ENCODE results near the gene PTGR3. TPM values are rescaled to one million over a fixed set of nuclear protein-coding genes. Genes with fewer than 3 reads are reported as not detected.

PTGR3 gene
- total RNA-seq, 2 experiments from 2014 or later, result 14.1 to 14.3 TPM

DNA sequence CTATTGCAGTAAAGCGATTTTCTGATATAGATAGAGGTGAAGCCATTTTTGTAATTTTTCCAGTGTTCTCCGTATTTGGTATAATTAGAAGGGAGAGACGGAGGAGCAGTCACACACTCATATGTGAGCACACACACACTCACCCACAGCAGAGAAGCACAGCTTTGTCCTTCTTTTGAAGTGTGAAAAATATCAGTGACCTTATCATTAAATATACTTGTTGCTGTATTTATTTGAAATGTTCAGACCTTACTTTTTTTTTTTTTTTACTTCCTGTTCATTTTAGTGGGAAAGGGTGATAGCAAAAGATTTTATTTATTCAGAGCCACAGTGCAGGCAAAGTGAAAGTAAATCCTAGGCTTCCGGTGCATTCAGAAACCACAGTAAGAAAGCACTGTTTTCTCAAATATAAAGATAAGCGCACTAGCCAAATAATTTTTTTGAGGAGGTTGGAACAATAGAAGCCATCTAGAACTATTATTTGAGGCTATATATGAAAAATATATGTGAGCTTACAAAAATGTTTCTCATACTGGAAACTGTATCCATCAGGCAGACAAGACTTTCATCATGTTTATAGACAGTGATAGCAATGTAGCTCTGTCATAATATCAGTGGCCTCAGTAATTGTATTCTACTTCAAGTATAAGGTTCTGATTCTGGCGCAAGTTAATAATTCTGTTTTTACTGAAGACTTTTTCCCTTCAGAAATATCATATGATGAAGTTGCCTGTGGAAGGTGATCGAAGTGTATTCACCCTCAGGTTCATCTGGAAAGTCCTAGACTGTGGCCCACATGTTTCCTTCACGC is 38.9 kb upstream of the PTGR3 start:
- peak in 3 of 14 experiments; percentile 63 to 82 (median 64) for DNase-seq

GRCh38 chr18:75246721-75247610 is 38.0 kb upstream of the PTGR3 start:
- H3K4me3 Mint-ChIP-seq, result peak overlapping the region; percentile 85
- POLR2A ChIA-PET, result interaction anchor here (0.5 to 4.1 kb wide), 8 partner anchors 18 to 176 kb away, joined by 3 to 60 read pairs (median 6); partner anchors contain the start of genes PTGR3 and TSHZ1
- ATAC-seq (ENCODE audit: poor library complexity) (peak; percentile 13), DNase-seq (peak in 3 of 14 experiments; percentile 23 to 48 (median 33))
- H3K9me3 ChIP-seq (ENCODE audit: control insufficient read depth in 1 of 2, insufficient read depth in 1 of 2, low read length in 2 of 2), result peaks cover 0 to 20% of the 10 kb centered on the region in 2 experiments
- H3K27me3 ChIP-seq (ENCODE audit: control insufficient read depth in 1 of 2, insufficient read depth in 2 of 2, low read length in 2 of 2), result no peaks in the 10 kb centered on the region
- TF ChIP-seq CTCF (IDR thresholded peaks at IDR 0.05), result no peak
- H3K4me1 ChIP-seq (ENCODE audit: insufficient read depth, low read length), result peaks cover 64% of the 10 kb centered on the region
- H3K4me3 ChIP-seq (ENCODE audit: low read length), result peak overlapping the region; percentile 51
- peak overlapping the region; percentile 66 to 83 for H3K27ac ChIP-seq (ENCODE audit: low read depth in 1 of 2, low read length in 2 of 2)
- intact Hi-C loops (cut with DNase I, micrococcal nuclease), result loop anchor here (2.0 to 10.0 kb wide), 4 partner anchors 36 to 622 kb away; partner anchors contain the start of genes PTGR3 (in 1 of the 2) and TSHZ1 (in 1 of the 2)
- no peaks in the 10 kb centered on the region for H3K36me3 ChIP-seq (ENCODE audit: insufficient read depth, low read length)
- H3K27ac Mint-ChIP-seq, result peak overlapping the region; percentile 88
- CTCF ChIA-PET, result interaction anchor here (0.7 to 1.2 kb wide), 3 partner anchors 9 to 1104 kb away, joined by 3 read pairs; no protein-coding TSS in a partner anchor
- peaks cover 77% of the 10 kb centered on the region for H3K4me1 Mint-ChIP-seq (ENCODE audit: low read depth)
- H3K36me3 Mint-ChIP-seq (ENCODE audit: low read depth), result no peaks in the 10 kb centered on the region
- no peaks in the 10 kb centered on the region for H3K27me3 Mint-ChIP-seq
- H3K9me3 Mint-ChIP-seq, result no peaks in the 10 kb centered on the region

More for the DNA sequence above, 38.9 kb upstream of the PTGR3 start:
- Mint-ChIP-seq H3K27ac (peak overlapping the region; percentile 88), H3K9me3 (no peaks in the 10 kb centered on the region), H3K27me3 (no peaks in the 10 kb centered on the region), H3K4me3 (peak overlapping the region; percentile 85), H3K36me3 (ENCODE audit: low read depth) (no peaks in the 10 kb centered on the region), H3K4me1 (ENCODE audit: low read depth) (peaks cover 73% of the 10 kb centered on the region)
- Histone ChIP-seq H3K27me3 (ENCODE audit: control insufficient read depth in 1 of 2, insufficient read depth in 2 of 2, low read length in 2 of 2) (no peaks in the 10 kb centered on the region), H3K4me3 (ENCODE audit: low read length) (peak overlapping the region; percentile 51), H3K36me3 (ENCODE audit: insufficient read depth, low read length) (no peaks in the 10 kb centered on the region), H3K9me3 (ENCODE audit: control insufficient read depth in 1 of 2, insufficient read depth in 1 of 2, low read length in 2 of 2) (peaks cover 0 to 20% of the 10 kb centered on the region in 2 experiments), H3K4me1 (ENCODE audit: insufficient read depth, low read length) (peaks cover 63% of the 10 kb centered on the region), H3K27ac (ENCODE audit: low read depth in 1 of 2, low read length in 2 of 2) (peak overlapping the region; percentile 66 to 83)
- intact Hi-C loops (cut with DNase I, micrococcal nuclease), result loop anchor here (2.0 to 10.0 kb wide), 4 partner anchors 37 to 623 kb away; partner anchors contain the start of genes PTGR3 (in 1 of the 2) and TSHZ1 (in 1 of the 2)
- no peak for TF ChIP-seq CTCF (IDR thresholded peaks at IDR 0.05)
- POLR2A ChIA-PET, result interaction anchor here (0.8 to 2.2 kb wide), 7 partner anchors 14 to 651 kb away, joined by 3 to 29 read pairs (median 4); partner anchors contain the start of genes PTGR3 and TSHZ1
- CTCF ChIA-PET, result interaction anchor here (0.7 to 1.2 kb wide), 2 partner anchors 36 to 1105 kb away, joined by 3 read pairs; no protein-coding TSS in a partner anchor
- ATAC-seq (ENCODE audit: poor library complexity), result peak; percentile 61
